Measurements from ENCODE around the gene LYAR.

- TF ChIP-seq, protein P1, sequence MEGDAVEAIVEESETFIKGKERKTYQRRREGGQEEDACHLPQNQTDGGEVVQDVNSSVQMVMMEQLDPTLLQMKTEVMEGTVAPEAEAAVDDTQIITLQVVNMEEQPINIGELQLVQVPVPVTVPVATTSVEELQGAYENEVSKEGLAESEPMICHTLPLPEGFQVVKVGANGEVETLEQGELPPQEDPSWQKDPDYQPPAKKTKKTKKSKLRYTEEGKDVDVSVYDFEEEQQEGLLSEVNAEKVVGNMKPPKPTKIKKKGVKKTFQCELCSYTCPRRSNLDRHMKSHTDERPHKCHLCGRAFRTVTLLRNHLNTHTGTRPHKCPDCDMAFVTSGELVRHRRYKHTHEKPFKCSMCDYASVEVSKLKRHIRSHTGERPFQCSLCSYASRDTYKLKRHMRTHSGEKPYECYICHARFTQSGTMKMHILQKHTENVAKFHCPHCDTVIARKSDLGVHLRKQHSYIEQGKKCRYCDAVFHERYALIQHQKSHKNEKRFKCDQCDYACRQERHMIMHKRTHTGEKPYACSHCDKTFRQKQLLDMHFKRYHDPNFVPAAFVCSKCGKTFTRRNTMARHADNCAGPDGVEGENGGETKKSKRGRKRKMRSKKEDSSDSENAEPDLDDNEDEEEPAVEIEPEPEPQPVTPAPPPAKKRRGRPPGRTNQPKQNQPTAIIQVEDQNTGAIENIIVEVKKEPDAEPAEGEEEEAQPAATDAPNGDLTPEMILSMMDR (IDR thresholded peaks at IDR 0.05): no peak
- no peak for TF ChIP-seq POLR2A (IDR thresholded peaks at IDR 0.05)
Measured at GRCh38 chr4:4256799-4257198, 33.2 kb downstream of the LYAR start.

Data from transverse colon (tissue), 3 donors.